Stimulated activated naive CD8-positive, alpha-beta T cell treated with anti-CD3 and anti-CD28 coated beads, Interleukin-15, amount 100 ng/mL, for 72 hours (primary cell): Measurements from ENCODE around the gene LCA5.
"Not testable (repeated sequence)": the region's sequence is repeated elsewhere in the genome, so short reads cannot be mapped to it uniquely, and the experiment has no call there.

Experiments
- ATAC-seq: fragments of 150-1000 bp; cut with Tn5 transposase; 2 replicates; pipeline ENCODE4 v1.10.0; 2021; ENCODE audit warnings: mild to moderate bottlenecking, moderate library complexity
- DNase-seq, 2 donors: peaks; one replicate each; pipeline ENCODE4 v3.0.0; 2021 to 2022
- H3K27ac Mint-ChIP-seq, 2 donors: one replicate each; pipeline ENCODE4 v1.8.0; 2022; ENCODE audit warnings: mild to moderate bottlenecking in 2 of 2, mixed read lengths in 2 of 2, moderate library complexity in 2 of 2
- H3K27me3 Mint-ChIP-seq: one replicate; pipeline ENCODE4 v1.8.0; 2022; ENCODE audit warnings: mixed read lengths
- H3K4me1 Mint-ChIP-seq: one replicate; pipeline ENCODE4 v1.8.0; 2022; ENCODE audit warnings: mild to moderate bottlenecking, mixed read lengths
- H3K4me3 Mint-ChIP-seq, 2 donors: one replicate each; pipeline ENCODE4 v1.8.0; 2022; ENCODE audit warnings: mild to moderate bottlenecking in 2 of 2, mixed read lengths in 2 of 2, moderate library complexity in 1 of 2
- H3K9me3 Mint-ChIP-seq, 2 donors: one replicate each; pipeline ENCODE4 v1.8.0; 2022; ENCODE audit warnings: mixed read lengths in 2 of 2

LCA5 gene

GRCh38 chr6:79536954-79537747 is at the start of gene LCA5:
Gene LCA5, minus strand, starts transcription at chr6:79537430. Its CDS starts 18,536 bp downstream, at chr6:79518894.
- Mint-ChIP-seq H3K4me1 (no peaks in the 10 kb centered on the region), H3K9me3 (no peaks in the 10 kb centered on the region), H3K4me3 (no peak within 1 kb of the TSS), H3K27me3 (peaks cover 19% of the 10 kb centered on the region), H3K27ac (no peak within 1 kb of the TSS)
- peak; percentile 86 to 90 for DNase-seq
- ATAC-seq: peak; percentile 99

GRCh38 chr6:79586548-79586947 is 49.3 kb upstream of the LCA5 start:
- H3K27me3 Mint-ChIP-seq: no peaks in the 10 kb centered on the region
- H3K4me1 Mint-ChIP-seq: no peaks in the 10 kb centered on the region
- ATAC-seq (no peak), DNase-seq (no peak)
- H3K9me3 Mint-ChIP-seq: peaks cover 0 to 4% of the 10 kb centered on the region in 2 donors
- no peak overlapping the region for H3K27ac Mint-ChIP-seq
- H3K4me3 Mint-ChIP-seq: no peak overlapping the region

- DNase-seq: no peak
- ATAC-seq: no peak
- Mint-ChIP-seq H3K9me3 (peaks cover 11 to 25% of the 10 kb centered on the region in 2 donors), H3K27ac (no peak overlapping the region), H3K4me1 (no peaks in the 10 kb centered on the region), H3K27me3 (no peaks in the 10 kb centered on the region), H3K4me3 (no peak overlapping the region)
These were observed 47.1 kb upstream of the LCA5 start for GRCh38 chr6:79584332-79584731.

GRCh38 chr6:79577926-79578325 is 40.7 kb upstream of the LCA5 start:
- H3K9me3 Mint-ChIP-seq: peaks cover 11 to 25% of the 10 kb centered on the region in 2 donors
- not testable (repeated sequence) for DNase-seq, H3K27me3 Mint-ChIP-seq, H3K4me1 Mint-ChIP-seq, H3K27ac Mint-ChIP-seq, H3K4me3 Mint-ChIP-seq, ATAC-seq

- H3K9me3 Mint-ChIP-seq: peaks cover 2 to 3% of the 10 kb centered on the region in 2 donors
- no peak for ATAC-seq
- no peak overlapping the region for H3K27ac Mint-ChIP-seq
- no peaks in the 10 kb centered on the region for H3K4me1 Mint-ChIP-seq
- no peak for DNase-seq
- H3K27me3 Mint-ChIP-seq: no peaks in the 10 kb centered on the region
- H3K4me3 Mint-ChIP-seq: no peak overlapping the region
These were observed 37.5 kb upstream of the LCA5 start for GRCh38 chr6:79574630-79575225.

- Mint-ChIP-seq H3K9me3 (no peaks in the 10 kb centered on the region), H3K27me3 (no peaks in the 10 kb centered on the region), H3K27ac (no peak overlapping the region), H3K4me1 (no peaks in the 10 kb centered on the region), H3K4me3 (no peak overlapping the region)
- DNase-seq (no peak), ATAC-seq (no peak)
These were observed 36.9 kb upstream of the LCA5 start for GRCh38 chr6:79574174-79574573.

GRCh38 chr6:79571030-79571367 is 33.8 kb upstream of the LCA5 start:
- peak overlapping the region; percentile 41 to 51 for H3K4me3 Mint-ChIP-seq
- no peaks in the 10 kb centered on the region for H3K27me3 Mint-ChIP-seq
- ATAC-seq (no peak), DNase-seq (no peak)
- no peaks in the 10 kb centered on the region for H3K4me1 Mint-ChIP-seq
- H3K27ac Mint-ChIP-seq: no peak overlapping the region
- no peaks in the 10 kb centered on the region for H3K9me3 Mint-ChIP-seq

- H3K9me3 Mint-ChIP-seq: no peaks in the 10 kb centered on the region
- H3K27ac Mint-ChIP-seq: no peak overlapping the region
- DNase-seq: no peak
- peak; percentile 64 for ATAC-seq
- H3K4me1 Mint-ChIP-seq: no peaks in the 10 kb centered on the region
- no peaks in the 10 kb centered on the region for H3K27me3 Mint-ChIP-seq
- H3K4me3 Mint-ChIP-seq: peak overlapping the region; percentile 41 to 51
These were observed 33.1 kb upstream of the LCA5 start for GRCh38 chr6:79570129-79571029.

GRCh38 chr6:79568996-79569395 is 31.8 kb upstream of the LCA5 start:
- no peaks in the 10 kb centered on the region for H3K9me3 Mint-ChIP-seq
- ATAC-seq: no peak

GRCh38 chr6:79564636-79565035 is 27.4 kb upstream of the LCA5 start:
- Mint-ChIP-seq H3K27ac (no peak overlapping the region), H3K4me3 (no peak overlapping the region), H3K27me3 (no peaks in the 10 kb centered on the region), H3K9me3 (no peaks in the 10 kb centered on the region), H3K4me1 (no peaks in the 10 kb centered on the region)
- no peak for ATAC-seq
- DNase-seq: no peak

More at GRCh38 chr6:79568996-79569395, 31.8 kb upstream of the LCA5 start:
- Mint-ChIP-seq H3K27ac (no peak overlapping the region), H3K27me3 (no peaks in the 10 kb centered on the region), H3K4me3 (no peak overlapping the region), H3K4me1 (no peaks in the 10 kb centered on the region)
- DNase-seq: no peak

- Mint-ChIP-seq H3K4me1 (no peaks in the 10 kb centered on the region), H3K4me3 (no peak overlapping the region), H3K9me3 (no peaks in the 10 kb centered on the region), H3K27ac (peak overlapping the region in 1 of 2 donors; percentile 29), H3K27me3 (no peaks in the 10 kb centered on the region)
- ATAC-seq (no peak), DNase-seq (no peak)
These were observed 22.5 kb upstream of the LCA5 start for GRCh38 chr6:79559706-79560105.

- H3K4me3 Mint-ChIP-seq: no peak overlapping the region
- no peak overlapping the region for H3K27ac Mint-ChIP-seq
- no peak for DNase-seq
- no peaks in the 10 kb centered on the region for H3K4me1 Mint-ChIP-seq
- no peaks in the 10 kb centered on the region for H3K9me3 Mint-ChIP-seq
- ATAC-seq: no peak
- H3K27me3 Mint-ChIP-seq: no peaks in the 10 kb centered on the region
These were observed 20.6 kb upstream of the LCA5 start for GRCh38 chr6:79557673-79558467.

GRCh38 chr6:79554305-79554704 is 17.1 kb upstream of the LCA5 start:
- H3K4me1 Mint-ChIP-seq: no peaks in the 10 kb centered on the region
- no peak for ATAC-seq
- H3K27me3 Mint-ChIP-seq: no peaks in the 10 kb centered on the region
- no peaks in the 10 kb centered on the region for H3K9me3 Mint-ChIP-seq
- H3K27ac Mint-ChIP-seq: no peak overlapping the region
- no peak overlapping the region for H3K4me3 Mint-ChIP-seq
- DNase-seq: no peak

- H3K4me3 Mint-ChIP-seq: no peak overlapping the region
- peak overlapping the region in 1 of 2 donors; percentile 63 for H3K27ac Mint-ChIP-seq
- no peaks in the 10 kb centered on the region for H3K27me3 Mint-ChIP-seq
- ATAC-seq: no peak
- no peaks in the 10 kb centered on the region for H3K9me3 Mint-ChIP-seq
- DNase-seq: no peak
- H3K4me1 Mint-ChIP-seq: no peaks in the 10 kb centered on the region
These were observed 14.2 kb upstream of the LCA5 start for GRCh38 chr6:79551401-79551800.

- H3K9me3 Mint-ChIP-seq: no peaks in the 10 kb centered on the region
- no peak for DNase-seq
- no peaks in the 10 kb centered on the region for H3K4me1 Mint-ChIP-seq
- no peak for ATAC-seq
- H3K27me3 Mint-ChIP-seq: no peaks in the 10 kb centered on the region
- no peak overlapping the region for H3K4me3 Mint-ChIP-seq
- no peak overlapping the region for H3K27ac Mint-ChIP-seq
These were observed 11.1 kb upstream of the LCA5 start for GRCh38 chr6:79548304-79548703.
